HEK293T (cell line): ENCODE data around the gene TLCD1.

ENCODE experiments used
- CTCF ChIA-PET: fragments of 350-600 bp; formaldehyde crosslinking; extraction: SDS; loops from one replicate; lab custom pipeline; 2021; ENCODE audit warnings: antibody characterized with exemption, inconsistent platforms; lab: Yijun Ruan, JAX
- POLR2A ChIA-PET: fragments of 350-600 bp; formaldehyde crosslinking; extraction: SDS; loops from one replicate; lab custom pipeline; 2020; ENCODE audit warnings: antibody characterized with exemption, inconsistent platforms; lab: Yijun Ruan, JAX
- DNase-seq: peaks from one replicate; pipeline ENCODE4 v3.0.0; 2012; ENCODE audit warnings: mixed read lengths; ENCODE audit errors: extremely low spot score
- ARNT ChIP-seq: fragments of 450-650 bp; IDR thresholded peaks from 2 replicates; pipeline ENCODE4 v1.6.1; 2017; ENCODE audit warnings: mild to moderate bottlenecking
- BHLHE40 ChIP-seq: fragments of 450-650 bp; IDR thresholded peaks from 2 replicates; pipeline ENCODE4 v1.6.1; 2016; ENCODE audit warnings: mild to moderate bottlenecking, moderate library complexity, borderline replicate concordance
- CTBP1 ChIP-seq: fragments of 450-650 bp; IDR thresholded peaks from 2 replicates; pipeline ENCODE4 v1.6.1; 2016; ENCODE audit warnings: borderline replicate concordance
- ELF4 ChIP-seq: fragments of 450-650 bp; IDR thresholded peaks from 2 replicates; pipeline ENCODE4 v1.6.1; 2017; ENCODE audit warnings: antibody characterized with exemption
- FOXA1 ChIP-seq: fragments of 450-650 bp; IDR thresholded peaks from 2 replicates; pipeline ENCODE4 v1.6.1; 2016; ENCODE audit warnings: mild to moderate bottlenecking
- FOXK2 ChIP-seq: fragments of 450-650 bp; IDR thresholded peaks from 2 replicates; pipeline ENCODE4 v1.6.1; 2016; ENCODE audit warnings: mild to moderate bottlenecking
- FOXM1 ChIP-seq: fragments of 450-650 bp; IDR thresholded peaks from 2 replicates; pipeline ENCODE4 v1.6.1; 2017; ENCODE audit warnings: mild to moderate bottlenecking, borderline replicate concordance
- HDGF ChIP-seq: fragments of 450-650 bp; IDR thresholded peaks from 2 replicates; pipeline ENCODE4 v1.6.1; 2017; ENCODE audit warnings: antibody characterized with exemption, borderline replicate concordance
- L3MBTL2 ChIP-seq: fragments of 450-650 bp; conservative IDR thresholded peaks from 2 replicates; pipeline ENCODE4 v1.6.1; 2016; ENCODE audit warnings: mild to moderate bottlenecking
- LEF1 ChIP-seq: fragments of 450-650 bp; IDR thresholded peaks from 2 replicates; pipeline ENCODE4 v1.6.1; 2017; ENCODE audit warnings: mild to moderate bottlenecking, borderline replicate concordance
- NFRKB ChIP-seq: fragments of 450-650 bp; IDR thresholded peaks from 2 replicates; pipeline ENCODE4 v1.6.1; 2016; ENCODE audit warnings: mild to moderate bottlenecking, moderate library complexity
- PKNOX1 ChIP-seq: fragments of 450-650 bp; IDR thresholded peaks from 2 replicates; pipeline ENCODE4 v1.6.1; 2016
- SP1 ChIP-seq: fragments of 450-650 bp; IDR thresholded peaks from 2 replicates; pipeline ENCODE4 v1.6.1; 2017
- SUZ12 ChIP-seq: fragments of 450-650 bp; IDR thresholded peaks from 2 replicates; pipeline ENCODE4 v1.6.1; 2016; ENCODE audit warnings: mild to moderate bottlenecking
- TARDBP ChIP-seq: fragments of 450-650 bp; IDR thresholded peaks from 2 replicates; pipeline ENCODE4 v1.6.1; 2016
- ZNF384 ChIP-seq: fragments of 450-650 bp; IDR thresholded peaks from 2 replicates; pipeline ENCODE4 v1.6.1; 2016

The TLCD1 gene

GRCh38 chr17:28733346-28733745 lies 7.3 kb upstream of the TLCD1 start:
- TF ChIP-seq PKNOX1 (no peak), TARDBP (no peak), ARNT (no peak), SP1 (no peak), FOXA1 (no peak), ELF4 (no peak), LEF1 (no peak), BHLHE40 (no peak), HDGF (no peak), FOXM1 (no peak), NFRKB (no peak), SUZ12 (no peak), CTBP1 (no peak), FOXK2 (no peak), L3MBTL2 (no peak), ZNF384 (no peak)
- POLR2A ChIA-PET, result no interaction called here
- CTCF ChIA-PET, result no interaction called here
- DNase-seq, result no peak

DNA sequence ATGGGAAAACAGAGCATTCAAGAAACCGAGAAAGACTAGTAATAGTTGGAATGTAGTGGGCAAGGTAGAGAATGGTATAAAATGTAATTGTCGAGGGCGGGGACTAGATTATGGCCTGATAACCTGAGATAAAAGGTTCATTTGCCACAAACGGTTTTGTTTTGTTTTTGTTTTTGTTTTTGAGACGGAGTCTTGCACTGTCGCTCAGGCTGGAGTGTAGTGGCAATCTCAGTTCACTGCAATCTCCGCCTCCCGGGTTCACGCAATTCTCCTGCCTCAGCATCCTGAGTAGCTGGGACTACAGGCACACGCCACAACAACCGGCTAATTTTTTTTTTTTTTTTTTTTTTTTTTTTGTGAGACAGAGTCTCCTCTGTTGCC lies 3.9 kb upstream of the TLCD1 start:
- ChIA-PET POLR2A (interaction anchor here (1.0 to 11.6 kb wide), 6 partner anchors 10 to 167 kb away, joined by 3 to 409 read pairs (median 44); partner anchors contain the start of genes FLOT2, PROCA1, RPL23A and TRAF4), CTCF (interaction anchor here (4.1 to 6.7 kb wide), 2 partner anchors 19 to 33 kb away, joined by 38 to 185 read pairs; no protein-coding TSS in a partner anchor)
- DNase-seq, result no peak
- TF ChIP-seq LEF1, result no peak
- TF ChIP-seq FOXM1, result no peak
- TF ChIP-seq L3MBTL2, result no peak
- TF ChIP-seq HDGF, result no peak
- no peak for TF ChIP-seq FOXA1
- TF ChIP-seq PKNOX1, result no peak
- no peak for TF ChIP-seq CTBP1
- TF ChIP-seq SUZ12, result no peak
- no peak for TF ChIP-seq ELF4
- no peak for TF ChIP-seq BHLHE40
- TF ChIP-seq ARNT, result no peak
- TF ChIP-seq ZNF384, result no peak
- no peak for TF ChIP-seq FOXK2

DNA sequence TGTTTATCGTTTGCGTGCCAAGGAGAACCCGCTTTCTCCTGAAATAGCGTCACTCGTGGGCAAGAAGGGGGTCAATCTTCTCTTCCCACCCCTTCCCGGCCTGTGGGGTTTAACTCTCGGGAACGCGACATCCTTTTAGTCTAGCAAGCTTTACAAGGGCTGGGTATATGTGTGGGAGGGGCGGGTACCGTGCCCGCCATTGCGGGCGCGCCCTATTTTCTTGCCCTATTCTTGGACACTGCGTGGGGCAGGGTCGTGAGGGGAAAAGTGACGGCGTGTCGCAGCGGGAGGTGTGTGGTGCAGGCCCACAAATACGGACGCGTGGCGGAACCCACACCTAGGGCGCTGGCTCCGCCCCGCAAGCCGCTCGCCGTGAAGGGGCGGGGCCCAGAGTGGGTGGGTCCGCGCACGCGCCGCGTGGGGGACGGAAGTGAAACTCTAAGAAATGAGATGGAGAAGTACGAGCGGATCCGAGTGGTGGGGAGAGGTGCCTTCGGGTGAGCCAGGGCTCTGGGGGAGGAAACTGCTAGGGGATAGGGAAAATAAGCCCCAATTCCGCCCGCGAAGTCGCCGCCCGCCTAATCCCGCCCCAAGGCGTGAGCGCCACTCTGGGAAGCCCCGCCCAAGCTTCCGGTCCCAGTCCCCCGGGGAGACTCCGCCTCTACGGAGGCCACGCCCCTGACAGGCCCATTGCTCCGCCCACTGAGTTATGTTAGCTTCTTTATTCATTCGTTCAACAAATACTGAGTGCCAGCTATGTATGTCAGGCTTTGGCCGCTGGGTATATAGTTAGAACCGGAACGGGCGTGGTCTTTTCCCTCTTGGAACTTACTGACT lies 2.5 kb upstream of the TLCD1 start, which contains the start of gene NEK8:
Gene NEK8, plus strand, starts transcription at position 425 of the 837 bp plus-strand sequence. Its CDS starts 26 bp downstream, at position 451.
- peak; percentile 81 for DNase-seq
- CTCF ChIA-PET, result interaction anchor here (0.6 to 6.7 kb wide), 16 partner anchors 12 to 388 kb away, joined by 3 to 185 read pairs (median 8); partner anchors contain the start of genes PHF12, PROCA1 and TRAF4
- POLR2A ChIA-PET, result interaction anchor here (0.7 to 11.6 kb wide), 27 partner anchors 9 to 388 kb away, joined by 3 to 409 read pairs (median 6); partner anchors contain the start of genes FAM222B, FLOT2, PHF12 and PROCA1
- TF ChIP-seq BHLHE40 (no peak), ARNT (no peak), HDGF (no peak), SUZ12 (no peak), TARDBP (peak; percentile 96), L3MBTL2 (0 out of 2 replicates have a peak, but pooled peaks have one; percentile 11), ZNF384 (no peak), NFRKB (no peak), CTBP1 (no peak), LEF1 (no peak), ELF4 (no peak), SP1 (no peak), PKNOX1 (peak; percentile 75)

DNA sequence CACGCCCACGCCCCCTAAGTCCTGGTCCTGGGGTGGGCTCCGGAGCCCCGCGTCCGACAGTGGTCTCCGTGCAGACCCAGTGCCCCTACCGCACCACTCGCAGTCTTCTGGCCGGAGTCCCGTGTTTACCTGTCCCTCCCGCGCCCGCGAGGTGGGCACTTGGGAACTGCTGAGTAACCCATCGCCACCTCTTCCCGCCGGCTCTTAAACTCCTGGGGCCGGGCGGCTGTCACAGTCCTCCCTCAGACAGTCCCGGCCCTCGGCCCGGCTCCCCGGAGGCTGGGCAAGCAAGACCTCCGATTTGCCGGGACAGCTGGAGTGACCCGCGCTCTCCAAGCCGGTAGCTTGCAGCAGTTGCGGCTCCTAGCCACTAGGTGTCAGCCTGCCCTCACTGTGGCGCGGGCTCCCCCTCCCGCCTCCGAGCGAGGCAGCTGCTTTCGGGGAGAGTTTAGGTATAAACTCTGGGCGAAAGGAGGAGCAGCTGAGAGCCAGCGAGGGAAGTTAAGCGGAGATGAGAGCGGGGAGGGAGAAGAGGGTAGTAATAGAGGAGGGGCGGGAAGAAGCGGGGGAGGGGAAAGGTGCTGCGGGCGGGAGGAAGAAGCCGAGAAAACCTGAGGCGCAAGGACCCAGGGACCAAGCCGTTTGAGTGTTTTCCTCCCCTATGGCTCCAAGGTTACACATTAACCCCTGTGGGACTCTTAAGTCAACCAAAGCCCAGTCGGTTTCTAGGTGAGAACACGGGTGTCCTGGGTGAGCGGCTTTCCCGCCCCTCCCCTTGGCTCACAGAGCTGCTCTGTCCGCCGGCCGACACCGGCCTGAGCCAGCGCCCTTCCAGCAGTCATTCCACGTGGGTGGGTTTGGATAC lies 826 bp upstream of the TLCD1 start:
- ChIA-PET POLR2A (interaction anchor here (0.7 to 11.6 kb wide), 26 partner anchors 7 to 390 kb away, joined by 3 to 409 read pairs (median 8); partner anchors contain the start of genes FAM222B, FLOT2, PHF12 and PROCA1), CTCF (interaction anchor here (0.6 to 6.7 kb wide), 31 partner anchors 8 to 390 kb away, joined by 3 to 185 read pairs (median 5); partner anchors contain the start of genes FAM222B, FLOT2, PHF12 and PROCA1)
- TF ChIP-seq CTBP1 (no peak), L3MBTL2 (peak; percentile 61)

GRCh38 chr17:28725660-28726225 lies 290 bp downstream of the TLCD1 start:
- peak; percentile 17; the same call in 1 of the 2 replicates for TF ChIP-seq ELF4
- TF ChIP-seq LEF1, result no peak
- DNase-seq, result peak; percentile 60
- ChIA-PET CTCF (interaction anchor here (0.6 to 6.7 kb wide), 18 partner anchors 9 to 645 kb away, joined by 3 to 185 read pairs (median 5); partner anchors contain the start of genes FLOT2, PROCA1 and TRAF4), POLR2A (interaction anchor here (0.8 to 11.6 kb wide), 19 partner anchors 9 to 391 kb away, joined by 3 to 409 read pairs (median 8); partner anchors contain the start of genes FAM222B, FLOT2, PHF12 and PROCA1)

More for the DNA sequence above, 826 bp upstream of the TLCD1 start:
- DNase-seq, result peak; percentile 57
